ENCODE measurements around the gene WASL.

DNA sequence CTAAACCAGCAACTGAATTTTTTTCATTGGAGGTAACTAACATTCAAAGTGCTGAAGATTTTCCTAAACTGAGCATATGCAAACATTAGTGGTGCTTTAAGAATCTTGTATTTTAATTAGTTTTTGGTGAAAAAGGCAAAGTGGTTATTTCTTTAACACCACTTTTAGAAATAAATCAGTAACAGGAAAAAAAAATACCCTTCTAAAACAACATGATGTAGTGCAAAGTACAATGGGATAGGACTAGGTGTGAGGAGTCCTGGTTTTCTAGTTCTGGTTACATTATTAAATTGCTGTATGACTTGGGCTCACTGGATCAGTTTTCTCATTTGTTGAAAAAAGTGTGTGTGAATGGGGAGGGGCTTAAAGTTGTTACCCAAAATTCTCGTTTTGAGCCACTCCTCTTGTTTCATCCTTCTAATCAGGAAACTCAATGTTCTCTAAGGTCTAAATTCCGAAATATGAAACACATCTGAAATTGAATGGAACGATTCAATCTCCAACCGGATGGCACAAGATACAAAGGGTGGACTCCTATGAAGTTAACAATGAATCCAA lies 1.8 kb downstream of the WASL start:
- TF ChIP-seq, protein P1, sequence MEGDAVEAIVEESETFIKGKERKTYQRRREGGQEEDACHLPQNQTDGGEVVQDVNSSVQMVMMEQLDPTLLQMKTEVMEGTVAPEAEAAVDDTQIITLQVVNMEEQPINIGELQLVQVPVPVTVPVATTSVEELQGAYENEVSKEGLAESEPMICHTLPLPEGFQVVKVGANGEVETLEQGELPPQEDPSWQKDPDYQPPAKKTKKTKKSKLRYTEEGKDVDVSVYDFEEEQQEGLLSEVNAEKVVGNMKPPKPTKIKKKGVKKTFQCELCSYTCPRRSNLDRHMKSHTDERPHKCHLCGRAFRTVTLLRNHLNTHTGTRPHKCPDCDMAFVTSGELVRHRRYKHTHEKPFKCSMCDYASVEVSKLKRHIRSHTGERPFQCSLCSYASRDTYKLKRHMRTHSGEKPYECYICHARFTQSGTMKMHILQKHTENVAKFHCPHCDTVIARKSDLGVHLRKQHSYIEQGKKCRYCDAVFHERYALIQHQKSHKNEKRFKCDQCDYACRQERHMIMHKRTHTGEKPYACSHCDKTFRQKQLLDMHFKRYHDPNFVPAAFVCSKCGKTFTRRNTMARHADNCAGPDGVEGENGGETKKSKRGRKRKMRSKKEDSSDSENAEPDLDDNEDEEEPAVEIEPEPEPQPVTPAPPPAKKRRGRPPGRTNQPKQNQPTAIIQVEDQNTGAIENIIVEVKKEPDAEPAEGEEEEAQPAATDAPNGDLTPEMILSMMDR (conservative IDR thresholded peaks at IDR 0.05; ENCODE audit: low read depth, low read length): no peak
- TF ChIP-seq EZH2 (IDR thresholded peaks at IDR 0.05; ENCODE audit: borderline replicate concordance, low read depth, low read length, poor library complexity, severe bottlenecking): no peak

Data from A673 (cell line).